PC-9 (cell line): ENCODE data around the gene DAGLB. TPM values are rescaled to one million over a fixed set of nuclear protein-coding genes. Genes with fewer than 3 reads are reported as not detected.

ENCODE experiments used
- Bru-seq: library from RNA; stranded (reverse); fragments of 400-500 nt; gene quantifications from one replicate; lab custom pipeline; 2021; lab: Mats Ljungman, UMichigan
- BruChase-seq, 2 experiments: library from RNA; stranded (reverse); fragments of 400-500 nt; gene quantifications; one replicate each; lab custom pipeline; 2021; lab: Mats Ljungman, UMichigan
- BruUV-seq: library from RNA; stranded (reverse); fragments of 400-500 nt; replicated peaks from 2 replicates; lab custom pipeline; 2021; lab: Mats Ljungman, UMichigan
- CTCF ChIA-PET: fragments of 300-600 bp; sonication (Branson Sonifier 250); formaldehyde crosslinking; loops from one replicate; lab custom pipeline; 2022; ENCODE audit warnings: antibody characterized with exemption; lab: Charles Lee
- POLR2A ChIA-PET: fragments of 300-600 bp; sonication (Branson Sonifier 250); formaldehyde crosslinking; loops from one replicate; lab custom pipeline; 2022; ENCODE audit warnings: antibody characterized with exemption; ENCODE audit not compliant: unreplicated experiment; lab: Charles Lee
- DNase-seq, 2 experiments: peaks; one replicate each; pipeline versions ENCODE4 v3.0.0 to v3.0.0-alpha.2; 2015 to 2022; ENCODE audit warnings: mixed read lengths in 1 of 2
- H2AFZ ChIP-seq: fragments of 200-600 bp; sonication (generic); 2 replicates; pipeline ENCODE4 v1.8.1; 2017; ENCODE audit warnings: antibody characterized with exemption
- H3F3A ChIP-seq: fragments of 200-600 bp; sonication (generic); 2 replicates; pipeline ENCODE4 v1.8.1; 2017; ENCODE audit warnings: antibody characterized with exemption, mild to moderate bottlenecking, low read depth; ENCODE audit not compliant: insufficient read depth
- H3K27ac ChIP-seq: fragments of 200-600 bp; sonication (generic); 2 replicates; pipeline ENCODE4 v1.6.1; 2016; ENCODE audit warnings: mixed run types
- H3K27me3 ChIP-seq: fragments of 200-600 bp; sonication (generic); 2 replicates; pipeline ENCODE4 v1.6.1; 2016; ENCODE audit warnings: low read depth, mixed run types; ENCODE audit not compliant: insufficient read depth
- H3K36me3 ChIP-seq: fragments of 200-600 bp; sonication (generic); 2 replicates; pipeline ENCODE4 v1.6.1; 2016; ENCODE audit warnings: low read depth, mixed run types
- H3K4me1 ChIP-seq: fragments of 200-600 bp; sonication (generic); replicated peaks from 2 replicates; pipeline ENCODE4 v1.6.1; 2016; ENCODE audit warnings: mixed run types; ENCODE audit not compliant: insufficient read depth
- H3K4me2 ChIP-seq: fragments of 200-600 bp; sonication (generic); 2 replicates; pipeline ENCODE4 v1.6.1; 2017; ENCODE audit warnings: mixed run types
- H3K4me3 ChIP-seq: fragments of 200-600 bp; sonication (generic); 2 replicates; pipeline ENCODE4 v1.6.1; 2016; ENCODE audit warnings: mixed run types
- H3K79me2 ChIP-seq: fragments of 200-600 bp; sonication (generic); 2 replicates; pipeline ENCODE4 v1.6.1; 2017; ENCODE audit warnings: low read depth, mixed run types
- H3K9me2 ChIP-seq: fragments of 200-600 bp; sonication (generic); 2 replicates; pipeline ENCODE4 v1.8.1; 2017; ENCODE audit warnings: mild to moderate bottlenecking; ENCODE audit not compliant: insufficient read depth
- H3K9me3 ChIP-seq: fragments of 200-600 bp; sonication (generic); 2 replicates; pipeline ENCODE4 v1.8.1; 2016; ENCODE audit warnings: low read depth; ENCODE audit not compliant: insufficient read depth
- H4K20me1 ChIP-seq: fragments of 200-600 bp; sonication (generic); 2 replicates; pipeline ENCODE4 v1.8.1; 2017; ENCODE audit not compliant: insufficient read depth
- CTCF ChIP-seq: fragments of 200-600 bp; sonication (generic); conservative IDR thresholded peaks from 2 replicates; pipeline ENCODE4 v1.6.1; 2017; ENCODE audit warnings: mixed run types, antibody characterized with exemption, mild to moderate bottlenecking, moderate library complexity
- EZH2 ChIP-seq: fragments of 200-600 bp; sonication (generic); IDR thresholded peaks from 2 replicates; pipeline ENCODE4 v1.8.0; 2017; ENCODE audit warnings: antibody characterized with exemption, low read depth
- intact Hi-C: fragments of 100-400 bp; cut with micrococcal nuclease; formaldehyde crosslinking; loops from one replicate; pipeline ENCODE4 v1.10.0; 2022; ENCODE audit not compliant: unreplicated experiment
- long read RNA-seq: library from polyadenylated mRNA; stranded (forward); transcript quantifications from one replicate; pipeline ENCODE4 v2.0.0, GENCODE V29; 2022
- total RNA-seq: library from RNA; stranded (reverse); gene quantifications from 2 replicates; pipeline ENCODE4 v1.2.3, GENCODE V29; 2021

Gene DAGLB
- total RNA-seq: 46.7 and 56.4 TPM in 2 replicates
- percentile 88 among the genes with signal in this experiment for Bru-seq, nascent RNA
- percentile 81 among the genes with signal in this experiment for BruChase-seq, experiment 1, labeled RNA remaining after a 2-hour chase
- BruChase-seq, experiment 2, labeled RNA remaining after a 6-hour chase: percentile 82 among the genes with signal in this experiment
- long read RNA-seq, transcript DAGLB-201 (15 exons, 2,897 nt): major isoform, 27 of 42 reads
- long read RNA-seq, partial matches to known transcripts: 4 of 42 reads
- long read RNA-seq, other reads (novel, unspliced or antisense): 10 of 42 reads

GRCh38 chr7:6447581-6448199, at the start of gene DAGLB:
DAGLB (minus strand) TSS chr7:6447954; CDS start chr7:6447842, 112 bp downstream.
- POLR2A ChIA-PET: interaction anchor here (0.7 kb wide), 4 partner anchors 10 to 1763 kb away, joined by 3 to 24 read pairs (median 12); no protein-coding TSS in a partner anchor
- H3K4me3 ChIP-seq: peak within 1 kb of the TSS; percentile 93
- H3K79me2 ChIP-seq: peaks cover 43% of the 10 kb centered on the region
- peaks cover 5% of the 10 kb centered on the region; the same call in 1 of the 2 replicates for H4K20me1 ChIP-seq
- peaks cover 40% of the 10 kb centered on the region for H3K4me1 ChIP-seq
- no peaks in the 10 kb centered on the region for H3K9me2 ChIP-seq
- H3K36me3 ChIP-seq: peaks cover 12% of the 10 kb centered on the region
- H3K4me2 ChIP-seq: peak within 1 kb of the TSS; percentile 86
- no peaks in the 10 kb centered on the region for H3K27me3 ChIP-seq
- CTCF ChIA-PET: interaction anchor here (0.6 to 0.7 kb wide), 2 partner anchors 13 to 450 kb away, joined by 4 to 6 read pairs; no protein-coding TSS in a partner anchor
- peaks cover 57% of the 10 kb centered on the region for H3F3A ChIP-seq
- intact Hi-C loops: loop anchor here (5.0 to 10.0 kb wide), 2 partner anchors 165 to 477 kb away; no protein-coding TSS in a partner anchor
- no TSS peak for BruUV-seq
- TF ChIP-seq EZH2: no peak
- no peak; the same call in 1 of the 2 replicates for TF ChIP-seq CTCF
- peak within 1 kb of the TSS; percentile 98 for H2AFZ ChIP-seq
- H3K27ac ChIP-seq: peak within 1 kb of the TSS; percentile 96
- DNase-seq: peak; percentile 85 to 97
- H3K9me3 ChIP-seq: no peaks in the 10 kb centered on the region

- H3K9me2 ChIP-seq: no peaks in the 10 kb centered on the region
- H3K79me2 ChIP-seq: no peaks in the 10 kb centered on the region
- H4K20me1 ChIP-seq: no peaks in the 10 kb centered on the region
- no TSS peak for BruUV-seq
- H3K36me3 ChIP-seq: no peaks in the 10 kb centered on the region
- H3K9me3 ChIP-seq: no peaks in the 10 kb centered on the region
- no peak for DNase-seq
- H3K27ac ChIP-seq: no peak overlapping the region
- CTCF ChIA-PET: no interaction called here
- H3F3A ChIP-seq: no peaks in the 10 kb centered on the region
- H3K4me1 ChIP-seq: peaks cover under 1% of the 10 kb centered on the region
- intact Hi-C loops: no loop called here
- POLR2A ChIA-PET: no interaction called here
- no peak overlapping the region for H3K4me2 ChIP-seq
- TF ChIP-seq CTCF (no peak), EZH2 (no peak)
- no peak overlapping the region for H2AFZ ChIP-seq
- H3K27me3 ChIP-seq: no peaks in the 10 kb centered on the region
- H3K4me3 ChIP-seq: no peak overlapping the region
Observed at GRCh38 chr7:6497637-6497905, 49.8 kb upstream of the DAGLB start.

- CTCF ChIA-PET: no interaction called here
- Histone ChIP-seq H3K36me3 (no peaks in the 10 kb centered on the region), H2AFZ (no peak overlapping the region), H4K20me1 (no peaks in the 10 kb centered on the region), H3K4me3 (no peak overlapping the region), H3K9me3 (no peaks in the 10 kb centered on the region), H3K9me2 (no peaks in the 10 kb centered on the region), H3K79me2 (no peaks in the 10 kb centered on the region), H3K27me3 (no peaks in the 10 kb centered on the region), H3F3A (no peaks in the 10 kb centered on the region), H3K4me1 (no peaks in the 10 kb centered on the region), H3K27ac (no peak overlapping the region), H3K4me2 (no peak overlapping the region)
- TF ChIP-seq CTCF (no peak), EZH2 (no peak)
- intact Hi-C loops: no loop called here
- POLR2A ChIA-PET: no interaction called here
- no peak for DNase-seq
- BruUV-seq: no TSS peak
Observed at GRCh38 chr7:6496842-6497636, 49.3 kb upstream of the DAGLB start.
